Fibroblast of mammary gland (primary cell): ENCODE data around the gene TRIM63.
A peak's percentile ranks its signal among the peaks of the same experiment; 100 is the strongest.
"Not testable (repeated sequence)": the region's sequence is repeated elsewhere in the genome, so short reads cannot be mapped to it uniquely, and the experiment has no call there.

ENCODE experiments used
- DNase-seq: peaks from one replicate; pipeline ENCODE4 v3.0.0-alpha.2; 2010; ENCODE audit warnings: low read depth
- H3K4me3 ChIP-seq: 2 replicates; pipeline ENCODE4 v1.5.1; 2011; ENCODE audit warnings: low read depth, mild to moderate bottlenecking, low read length, moderate library complexity; ENCODE audit not compliant: control insufficient read depth
- TF ChIP-seq, protein P1 (sequence below): conservative IDR thresholded peaks from 2 replicates; pipeline ENCODE4 v1.5.1; 2011; ENCODE audit warnings: low read depth, low read length, inconsistent platforms; ENCODE audit not compliant: control insufficient read depth, insufficient read depth

TRIM63 gene

DNA sequence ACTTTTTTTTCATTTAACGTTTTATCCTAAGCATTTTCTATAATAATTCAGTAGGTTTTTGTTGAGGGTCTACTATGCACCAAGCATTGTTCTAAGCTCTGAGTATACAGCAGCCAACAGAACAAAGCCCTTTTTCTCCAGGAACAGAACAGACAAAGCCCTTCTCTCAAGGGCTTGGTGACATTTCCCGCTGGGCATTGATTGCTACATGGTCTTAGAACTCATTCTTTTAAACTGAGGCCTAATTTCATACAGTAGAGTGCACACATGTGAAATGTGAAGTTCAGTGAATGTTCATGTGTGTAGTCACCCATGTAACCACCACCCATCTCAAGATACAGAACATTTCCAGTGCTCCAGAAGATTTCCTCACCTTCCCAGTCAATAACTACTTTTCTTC, 29.0 kb upstream of the TRIM63 start:
- no peak for DNase-seq
- no peak overlapping the region for H3K4me3 ChIP-seq
- TF ChIP-seq, protein P1, sequence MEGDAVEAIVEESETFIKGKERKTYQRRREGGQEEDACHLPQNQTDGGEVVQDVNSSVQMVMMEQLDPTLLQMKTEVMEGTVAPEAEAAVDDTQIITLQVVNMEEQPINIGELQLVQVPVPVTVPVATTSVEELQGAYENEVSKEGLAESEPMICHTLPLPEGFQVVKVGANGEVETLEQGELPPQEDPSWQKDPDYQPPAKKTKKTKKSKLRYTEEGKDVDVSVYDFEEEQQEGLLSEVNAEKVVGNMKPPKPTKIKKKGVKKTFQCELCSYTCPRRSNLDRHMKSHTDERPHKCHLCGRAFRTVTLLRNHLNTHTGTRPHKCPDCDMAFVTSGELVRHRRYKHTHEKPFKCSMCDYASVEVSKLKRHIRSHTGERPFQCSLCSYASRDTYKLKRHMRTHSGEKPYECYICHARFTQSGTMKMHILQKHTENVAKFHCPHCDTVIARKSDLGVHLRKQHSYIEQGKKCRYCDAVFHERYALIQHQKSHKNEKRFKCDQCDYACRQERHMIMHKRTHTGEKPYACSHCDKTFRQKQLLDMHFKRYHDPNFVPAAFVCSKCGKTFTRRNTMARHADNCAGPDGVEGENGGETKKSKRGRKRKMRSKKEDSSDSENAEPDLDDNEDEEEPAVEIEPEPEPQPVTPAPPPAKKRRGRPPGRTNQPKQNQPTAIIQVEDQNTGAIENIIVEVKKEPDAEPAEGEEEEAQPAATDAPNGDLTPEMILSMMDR = no peak

DNA sequence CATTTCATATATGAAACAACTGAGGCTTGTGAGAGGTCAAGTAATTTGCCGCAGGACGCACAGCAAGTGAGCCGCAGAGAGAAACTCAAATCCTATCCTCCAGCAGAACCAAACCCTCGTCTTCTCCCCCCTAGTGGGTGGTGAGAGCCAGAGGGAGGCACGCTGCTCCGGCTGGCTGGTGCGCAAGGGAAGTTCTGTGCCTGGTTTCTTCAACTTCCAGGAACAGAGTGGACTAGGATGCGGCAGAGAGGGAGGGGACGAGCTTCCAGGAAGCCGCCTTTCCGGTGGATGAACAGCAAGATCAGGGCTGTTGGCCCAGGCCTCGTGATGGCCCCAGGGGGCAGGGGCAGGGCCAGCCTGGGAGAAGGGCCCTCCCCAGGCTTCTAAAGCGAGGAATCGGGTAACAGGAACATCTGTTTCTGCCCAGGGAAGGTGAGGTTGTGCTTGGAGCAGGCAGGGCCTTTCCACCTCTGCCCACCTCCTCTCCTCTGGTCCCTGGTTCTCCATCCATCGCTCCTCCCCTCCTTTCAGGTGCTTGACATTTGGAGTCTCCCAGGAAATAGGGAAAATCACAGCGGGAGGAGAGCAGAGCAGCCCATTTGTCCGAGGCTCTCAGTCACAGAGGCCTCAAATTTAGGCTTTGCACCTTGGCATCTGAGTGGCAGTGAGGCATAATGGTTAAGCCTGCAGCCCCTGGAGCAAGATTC, 27.4 kb upstream of the TRIM63 start:
- no peak overlapping the region for H3K4me3 ChIP-seq
- TF ChIP-seq, protein P1 = no peak
- DNase-seq = peak; percentile 10

DNA sequence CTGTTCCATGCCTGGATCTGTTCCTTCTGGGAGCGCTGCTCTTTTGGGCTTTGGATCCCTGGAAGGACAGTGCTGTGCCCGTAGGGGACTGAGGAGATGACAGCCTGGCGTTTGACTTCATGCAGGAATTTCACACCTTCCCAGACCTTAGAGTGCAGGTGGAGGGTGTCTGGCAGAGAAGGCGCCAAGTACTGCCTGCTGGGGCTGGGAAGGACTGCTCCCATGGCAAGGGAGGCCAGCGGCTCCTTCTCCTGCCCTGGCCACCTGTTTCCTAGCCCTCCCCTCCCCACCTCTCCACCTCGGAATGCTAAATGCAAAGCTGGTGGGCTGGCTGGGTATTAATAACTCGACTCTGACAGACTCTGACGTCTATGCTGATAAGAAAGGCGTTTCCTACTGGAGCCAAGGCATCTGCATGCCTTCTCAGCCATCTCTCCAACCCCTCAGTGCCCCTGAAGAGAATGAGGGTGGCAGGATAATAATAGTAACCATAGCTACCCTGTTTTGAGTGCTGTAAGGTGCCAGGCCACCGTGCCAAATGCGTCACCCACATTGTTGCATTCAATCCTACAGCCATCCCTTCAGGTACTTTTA, 26.7 kb upstream of the TRIM63 start:
- TF ChIP-seq, protein P1 = no peak
- H3K4me3 ChIP-seq = no peak overlapping the region
- DNase-seq = no peak

- not testable (repeated sequence) for DNase-seq
These were observed 26.1 kb upstream of the TRIM63 start for GRCh38 chr1:26093569-26093968.

GRCh38 chr1:26092422-26092821, 25.0 kb upstream of the TRIM63 start:
- TF ChIP-seq, protein P1 = no peak
- DNase-seq = no peak
- no peak overlapping the region for H3K4me3 ChIP-seq

More at GRCh38 chr1:26093569-26093968, 26.1 kb upstream of the TRIM63 start:
- not testable (repeated sequence) for H3K4me3 ChIP-seq

GRCh38 chr1:26090893-26091292, 23.5 kb upstream of the TRIM63 start:
- DNase-seq = no peak
- no peak overlapping the region for H3K4me3 ChIP-seq
- TF ChIP-seq, protein P1 = no peak

DNA sequence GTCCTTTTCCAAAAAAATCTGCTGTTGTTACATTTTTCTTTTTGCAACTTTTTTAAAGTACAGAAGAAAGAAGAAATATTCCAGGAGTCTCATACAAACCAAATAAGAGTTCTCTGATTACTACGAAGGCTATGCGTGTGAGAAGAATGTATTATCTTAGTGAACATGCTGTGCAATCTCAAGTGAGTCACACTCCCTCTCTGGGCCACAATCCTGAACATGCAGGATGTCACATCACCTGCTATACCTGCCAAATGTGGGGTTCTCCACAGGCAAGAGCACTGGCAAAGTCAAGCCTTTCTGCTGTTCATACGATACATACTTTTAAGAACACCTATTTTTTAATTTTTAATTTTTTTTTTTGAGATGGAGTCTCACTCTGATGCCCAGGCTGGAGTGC, 21.7 kb upstream of the TRIM63 start:
- H3K4me3 ChIP-seq = no peak overlapping the region
- no peak for DNase-seq
- TF ChIP-seq, protein P1 = no peak
